GM20000 (cell line): ENCODE measurements around the gene UBAC1.

ENCODE experiments used
- DNase-seq: peaks from one replicate; pipeline ENCODE4 v3.0.0; 2012; ENCODE audit warnings: low spot score
- CTCF ChIP-seq: IDR thresholded peaks from 2 replicates; pipeline ENCODE4 v1.5.1; 2012; ENCODE audit warnings: mild to moderate bottlenecking, control low read depth; ENCODE audit errors: extremely low read depth, missing control alignments

UBAC1 gene

GRCh38 chr9:135907006-135907430, 54.2 kb downstream of the UBAC1 start:
- no peak for TF ChIP-seq CTCF

GRCh38 chr9:135906291-135907005, 54.7 kb downstream of the UBAC1 start:
- no peak for DNase-seq
- no peak for TF ChIP-seq CTCF

More at GRCh38 chr9:135907006-135907430, 54.2 kb downstream of the UBAC1 start:
- no peak for DNase-seq

GRCh38 chr9:135905380-135906258, 55.6 kb downstream of the UBAC1 start:
- no peak for TF ChIP-seq CTCF
- DNase-seq, result no peak

- TF ChIP-seq CTCF, result no peak
Observed at GRCh38 chr9:135903786-135904520, 57.2 kb downstream of the UBAC1 start.

GRCh38 chr9:135903358-135903656, 57.9 kb downstream of the UBAC1 start:
- TF ChIP-seq CTCF, result no peak

More at GRCh38 chr9:135903786-135904520, 57.2 kb downstream of the UBAC1 start:
- no peak for DNase-seq

GRCh38 chr9:135902655-135903357, 58.4 kb downstream of the UBAC1 start:
- no peak for TF ChIP-seq CTCF
- DNase-seq, result no peak

More at GRCh38 chr9:135903358-135903656, 57.9 kb downstream of the UBAC1 start:
- DNase-seq, result no peak
